GM23338 (cell line): ENCODE data around the gene CHMP4B. TPM values are rescaled to one million over a fixed set of nuclear protein-coding genes. Genes with fewer than 3 reads are reported as not detected.

ENCODE experiments used
- ATAC-seq: fragments of 200-7000 bp; cut with Tn5 transposase; 3 replicates; pipeline ENCODE4 v1.9.1; 2020
- DNase-seq: peaks from one replicate; pipeline ENCODE4 v3.0.0-alpha.2; 2015; ENCODE audit warnings: low spot score
- H2AFZ ChIP-seq: fragments of 200-600 bp; sonication (generic); 2 replicates; pipeline ENCODE4 v1.8.0; 2016; ENCODE audit warnings: antibody characterized with exemption, mild to moderate bottlenecking, moderate library complexity
- H3F3A ChIP-seq: fragments of 200-600 bp; sonication (generic); replicated peaks from 2 replicates; pipeline ENCODE4 v1.8.0; 2017; ENCODE audit warnings: antibody characterized with exemption, mixed run types, low read depth
- H3K27ac ChIP-seq: fragments of 200-600 bp; sonication (generic); 2 replicates; pipeline ENCODE4 v1.6.1; 2016; ENCODE audit warnings: low read depth
- H3K27me3 ChIP-seq: fragments of 200-600 bp; sonication (generic); 2 replicates; pipeline ENCODE4 v1.8.0; 2016; ENCODE audit warnings: mild to moderate bottlenecking, mixed run types, moderate library complexity; ENCODE audit not compliant: insufficient read depth
- H3K36me3 ChIP-seq: fragments of 200-600 bp; sonication (generic); 2 replicates; pipeline ENCODE4 v1.8.0; 2016; ENCODE audit warnings: mild to moderate bottlenecking; ENCODE audit not compliant: insufficient read depth
- H3K4me1 ChIP-seq: fragments of 200-600 bp; sonication (generic); 2 replicates; pipeline ENCODE4 v1.8.0; 2016; ENCODE audit warnings: mild to moderate bottlenecking, moderate library complexity; ENCODE audit not compliant: insufficient read depth
- H3K4me2 ChIP-seq: fragments of 200-600 bp; sonication (generic); 2 replicates; pipeline ENCODE4 v1.7.1; 2017; ENCODE audit warnings: mixed run types
- H3K4me3 ChIP-seq: fragments of 200-600 bp; sonication (generic); 2 replicates; pipeline ENCODE4 v1.6.1; 2016; ENCODE audit warnings: mixed run types
- H3K79me2 ChIP-seq: fragments of 200-600 bp; sonication (generic); replicated peaks from 2 replicates; pipeline ENCODE4 v1.8.0; 2017; ENCODE audit warnings: mild to moderate bottlenecking; ENCODE audit not compliant: insufficient read depth
- H3K9me2 ChIP-seq: fragments of 200-600 bp; sonication (generic); 2 replicates; pipeline ENCODE4 v1.8.0; 2017; ENCODE audit not compliant: insufficient read depth
- H4K20me1 ChIP-seq: fragments of 200-600 bp; sonication (generic); replicated peaks from 2 replicates; pipeline ENCODE4 v1.8.0; 2017; ENCODE audit warnings: mild to moderate bottlenecking; ENCODE audit not compliant: insufficient read depth
- H3K27ac Mint-ChIP-seq: 2 replicates; pipeline ENCODE4 v1.8.0; 2020; ENCODE audit warnings: inconsistent platforms, mild to moderate bottlenecking, moderate library complexity, mixed read lengths
- H3K27me3 Mint-ChIP-seq: 3 replicates; pipeline ENCODE4 v1.8.0; 2022; ENCODE audit warnings: low read depth, mild to moderate bottlenecking, moderate library complexity, mixed read lengths, inconsistent platforms; ENCODE audit not compliant: insufficient read depth, poor library complexity
- H3K36me3 Mint-ChIP-seq: 3 replicates; pipeline ENCODE4 v1.8.0; 2021; ENCODE audit warnings: low read depth, mild to moderate bottlenecking, inconsistent platforms, moderate library complexity, mixed read lengths
- H3K4me1 Mint-ChIP-seq: 3 replicates; pipeline ENCODE4 v1.8.0; 2020; ENCODE audit warnings: mild to moderate bottlenecking, inconsistent platforms, mixed read lengths
- H3K4me3 Mint-ChIP-seq: 3 replicates; pipeline ENCODE4 v1.8.0; 2021; ENCODE audit warnings: moderate library complexity, mild to moderate bottlenecking, inconsistent platforms, mixed read lengths
- H3K9me3 Mint-ChIP-seq: 3 replicates; pipeline ENCODE4 v1.8.0; 2020; ENCODE audit warnings: moderate library complexity, mild to moderate bottlenecking, inconsistent platforms, mixed read lengths
- CREB1 ChIP-seq: fragments of 250-450 bp; sonication (Bioruptor Pico); IDR thresholded peaks from 2 replicates; pipeline ENCODE4 v1.5.0; 2020; ENCODE audit warnings: low read depth, mild to moderate bottlenecking, moderate library complexity
- EZH2phosphoT487 ChIP-seq: fragments of 200-600 bp; sonication (generic); IDR thresholded peaks from one replicate; pipeline ENCODE4 v1.8.1; 2018; ENCODE audit warnings: antibody characterized with exemption; ENCODE audit not compliant: unreplicated experiment
- POLR2AphosphoS5 ChIP-seq: IDR thresholded peaks from 2 replicates; pipeline ENCODE4 v1.6.1; 2016; ENCODE audit warnings: antibody characterized with exemption, low read depth
- ZNF114 ChIP-seq: fragments of 250-450 bp; sonication (Bioruptor Pico); IDR thresholded peaks from 2 replicates; pipeline ENCODE4 v1.5.0; 2020; ENCODE audit warnings: mild to moderate bottlenecking, moderate library complexity
- polyA plus RNA-seq: library from polyadenylated mRNA; unstranded; fragments of >200 nt; fragmentation: Nextera tagmentation; extraction: Ambion mirVana; gene quantifications from 2 replicates; pipeline ENCODE4 v1.2.1, GENCODE V29; 2016
- total RNA-seq: library from RNA; depleted of rRNA; stranded (reverse); fragments of >200 nt; shearing (Covaris generic); gene quantifications from 2 replicates; pipeline ENCODE4 v1.2.3, GENCODE V29; 2014
- TF ChIP-seq, protein P1 (sequence below): IDR thresholded peaks from one replicate; pipeline ENCODE4 v1.6.1; 2018; ENCODE audit warnings: antibody characterized with exemption; ENCODE audit not compliant: unreplicated experiment
- TF ChIP-seq, protein P2 (sequence below): IDR thresholded peaks from 2 replicates; pipeline ENCODE4 v1.6.1; 2016; ENCODE audit warnings: antibody characterized with exemption
- TF ChIP-seq, protein P3 (sequence below): fragments of 250-450 bp; sonication (Bioruptor Pico); IDR thresholded peaks from 2 replicates; pipeline ENCODE4 v1.5.0; 2020; ENCODE audit warnings: mild to moderate bottlenecking, moderate library complexity

CHMP4B gene
- total and polyA plus RNA-seq, 2 experiments from 2014 or later: 14.5 to 49.3 TPM

DNA sequence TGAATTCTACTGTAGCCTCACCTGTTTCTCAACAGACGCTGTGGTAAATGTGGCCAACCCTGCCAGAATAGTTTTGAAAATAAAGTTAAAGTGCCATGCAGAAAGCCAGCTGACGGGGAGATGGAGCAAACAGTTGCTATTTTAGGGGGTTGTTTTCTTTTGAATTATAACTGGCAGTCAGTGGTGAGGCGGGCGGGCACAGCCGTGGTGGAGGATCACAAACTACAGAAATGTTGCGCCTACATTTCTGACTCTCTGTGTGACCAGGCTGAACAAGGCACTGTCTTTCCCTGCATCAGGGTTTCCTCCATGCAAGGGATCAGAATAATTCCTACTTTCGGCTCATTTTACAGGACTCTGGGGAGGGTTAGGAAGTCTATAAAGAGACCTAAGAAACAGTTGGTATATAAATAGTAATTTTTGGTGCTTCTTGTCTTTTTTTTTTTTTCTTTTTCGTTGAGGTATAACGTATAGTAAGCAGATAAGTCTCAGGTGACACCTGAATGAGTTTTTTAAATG, 17.2 kb downstream of the CHMP4B start (continued):
- TF ChIP-seq, protein P1, sequence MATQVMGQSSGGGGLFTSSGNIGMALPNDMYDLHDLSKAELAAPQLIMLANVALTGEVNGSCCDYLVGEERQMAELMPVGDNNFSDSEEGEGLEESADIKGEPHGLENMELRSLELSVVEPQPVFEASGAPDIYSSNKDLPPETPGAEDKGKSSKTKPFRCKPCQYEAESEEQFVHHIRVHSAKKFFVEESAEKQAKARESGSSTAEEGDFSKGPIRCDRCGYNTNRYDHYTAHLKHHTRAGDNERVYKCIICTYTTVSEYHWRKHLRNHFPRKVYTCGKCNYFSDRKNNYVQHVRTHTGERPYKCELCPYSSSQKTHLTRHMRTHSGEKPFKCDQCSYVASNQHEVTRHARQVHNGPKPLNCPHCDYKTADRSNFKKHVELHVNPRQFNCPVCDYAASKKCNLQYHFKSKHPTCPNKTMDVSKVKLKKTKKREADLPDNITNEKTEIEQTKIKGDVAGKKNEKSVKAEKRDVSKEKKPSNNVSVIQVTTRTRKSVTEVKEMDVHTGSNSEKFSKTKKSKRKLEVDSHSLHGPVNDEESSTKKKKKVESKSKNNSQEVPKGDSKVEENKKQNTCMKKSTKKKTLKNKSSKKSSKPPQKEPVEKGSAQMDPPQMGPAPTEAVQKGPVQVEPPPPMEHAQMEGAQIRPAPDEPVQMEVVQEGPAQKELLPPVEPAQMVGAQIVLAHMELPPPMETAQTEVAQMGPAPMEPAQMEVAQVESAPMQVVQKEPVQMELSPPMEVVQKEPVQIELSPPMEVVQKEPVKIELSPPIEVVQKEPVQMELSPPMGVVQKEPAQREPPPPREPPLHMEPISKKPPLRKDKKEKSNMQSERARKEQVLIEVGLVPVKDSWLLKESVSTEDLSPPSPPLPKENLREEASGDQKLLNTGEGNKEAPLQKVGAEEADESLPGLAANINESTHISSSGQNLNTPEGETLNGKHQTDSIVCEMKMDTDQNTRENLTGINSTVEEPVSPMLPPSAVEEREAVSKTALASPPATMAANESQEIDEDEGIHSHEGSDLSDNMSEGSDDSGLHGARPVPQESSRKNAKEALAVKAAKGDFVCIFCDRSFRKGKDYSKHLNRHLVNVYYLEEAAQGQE: no peak
- TF ChIP-seq CREB1 (CRISPR knock-in tag): no peak

DNA sequence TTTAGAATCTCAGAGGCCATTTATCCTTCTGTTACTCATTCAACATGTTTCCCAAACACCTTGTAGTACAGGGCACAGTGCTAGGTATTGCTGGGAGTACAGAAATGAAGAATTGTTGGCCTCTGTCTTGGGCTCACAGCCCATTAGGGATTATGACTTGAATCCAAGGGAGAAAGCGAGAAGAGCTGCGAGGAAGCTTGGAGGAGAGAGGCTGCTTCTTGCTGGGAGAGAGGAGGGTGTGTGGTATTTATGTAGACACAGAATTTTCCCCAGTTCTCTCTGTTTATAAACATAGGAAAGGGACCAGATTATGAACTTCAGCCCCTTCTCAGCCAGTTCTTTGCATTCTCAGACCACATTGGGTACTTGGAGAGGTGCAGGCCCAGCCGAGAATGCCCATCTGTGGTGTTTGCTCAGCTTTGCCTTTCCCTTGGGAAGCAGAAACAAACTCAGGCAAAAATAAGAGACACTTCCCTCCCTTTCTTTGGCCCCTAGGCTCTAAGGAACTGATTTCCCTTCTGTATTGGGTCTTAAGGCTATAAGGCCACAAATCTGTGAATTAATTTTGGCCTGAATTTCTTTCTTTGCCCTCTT, 17.9 kb downstream of the CHMP4B start:
- Mint-ChIP-seq H3K27me3 (peaks cover 5% of the 10 kb centered on the region), H3K4me1 (peaks cover 64% of the 10 kb centered on the region), H3K36me3 (peaks cover 4% of the 10 kb centered on the region; the same call in 1 of the 3 replicates), H3K4me3 (no peak overlapping the region), H3K9me3 (no peaks in the 10 kb centered on the region), H3K27ac (no peak overlapping the region; the same call in 1 of the 2 replicates)
- DNase-seq (no peak), ATAC-seq (no peak)
- no peaks in the 10 kb centered on the region for H3K27me3 ChIP-seq
- no peak overlapping the region for H3K4me2 ChIP-seq
- peaks cover 66% of the 10 kb centered on the region for H4K20me1 ChIP-seq
- H2AFZ ChIP-seq: no peak overlapping the region
- H3K4me1 ChIP-seq: peaks cover 42% of the 10 kb centered on the region
- TF ChIP-seq ZNF114: no peak
- no peak for TF ChIP-seq POLR2AphosphoS5
- TF ChIP-seq EZH2phosphoT487: no peak
- TF ChIP-seq, protein P2, sequence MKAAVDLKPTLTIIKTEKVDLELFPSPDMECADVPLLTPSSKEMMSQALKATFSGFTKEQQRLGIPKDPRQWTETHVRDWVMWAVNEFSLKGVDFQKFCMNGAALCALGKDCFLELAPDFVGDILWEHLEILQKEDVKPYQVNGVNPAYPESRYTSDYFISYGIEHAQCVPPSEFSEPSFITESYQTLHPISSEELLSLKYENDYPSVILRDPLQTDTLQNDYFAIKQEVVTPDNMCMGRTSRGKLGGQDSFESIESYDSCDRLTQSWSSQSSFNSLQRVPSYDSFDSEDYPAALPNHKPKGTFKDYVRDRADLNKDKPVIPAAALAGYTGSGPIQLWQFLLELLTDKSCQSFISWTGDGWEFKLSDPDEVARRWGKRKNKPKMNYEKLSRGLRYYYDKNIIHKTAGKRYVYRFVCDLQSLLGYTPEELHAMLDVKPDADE: no peak
- TF ChIP-seq, protein P3, sequence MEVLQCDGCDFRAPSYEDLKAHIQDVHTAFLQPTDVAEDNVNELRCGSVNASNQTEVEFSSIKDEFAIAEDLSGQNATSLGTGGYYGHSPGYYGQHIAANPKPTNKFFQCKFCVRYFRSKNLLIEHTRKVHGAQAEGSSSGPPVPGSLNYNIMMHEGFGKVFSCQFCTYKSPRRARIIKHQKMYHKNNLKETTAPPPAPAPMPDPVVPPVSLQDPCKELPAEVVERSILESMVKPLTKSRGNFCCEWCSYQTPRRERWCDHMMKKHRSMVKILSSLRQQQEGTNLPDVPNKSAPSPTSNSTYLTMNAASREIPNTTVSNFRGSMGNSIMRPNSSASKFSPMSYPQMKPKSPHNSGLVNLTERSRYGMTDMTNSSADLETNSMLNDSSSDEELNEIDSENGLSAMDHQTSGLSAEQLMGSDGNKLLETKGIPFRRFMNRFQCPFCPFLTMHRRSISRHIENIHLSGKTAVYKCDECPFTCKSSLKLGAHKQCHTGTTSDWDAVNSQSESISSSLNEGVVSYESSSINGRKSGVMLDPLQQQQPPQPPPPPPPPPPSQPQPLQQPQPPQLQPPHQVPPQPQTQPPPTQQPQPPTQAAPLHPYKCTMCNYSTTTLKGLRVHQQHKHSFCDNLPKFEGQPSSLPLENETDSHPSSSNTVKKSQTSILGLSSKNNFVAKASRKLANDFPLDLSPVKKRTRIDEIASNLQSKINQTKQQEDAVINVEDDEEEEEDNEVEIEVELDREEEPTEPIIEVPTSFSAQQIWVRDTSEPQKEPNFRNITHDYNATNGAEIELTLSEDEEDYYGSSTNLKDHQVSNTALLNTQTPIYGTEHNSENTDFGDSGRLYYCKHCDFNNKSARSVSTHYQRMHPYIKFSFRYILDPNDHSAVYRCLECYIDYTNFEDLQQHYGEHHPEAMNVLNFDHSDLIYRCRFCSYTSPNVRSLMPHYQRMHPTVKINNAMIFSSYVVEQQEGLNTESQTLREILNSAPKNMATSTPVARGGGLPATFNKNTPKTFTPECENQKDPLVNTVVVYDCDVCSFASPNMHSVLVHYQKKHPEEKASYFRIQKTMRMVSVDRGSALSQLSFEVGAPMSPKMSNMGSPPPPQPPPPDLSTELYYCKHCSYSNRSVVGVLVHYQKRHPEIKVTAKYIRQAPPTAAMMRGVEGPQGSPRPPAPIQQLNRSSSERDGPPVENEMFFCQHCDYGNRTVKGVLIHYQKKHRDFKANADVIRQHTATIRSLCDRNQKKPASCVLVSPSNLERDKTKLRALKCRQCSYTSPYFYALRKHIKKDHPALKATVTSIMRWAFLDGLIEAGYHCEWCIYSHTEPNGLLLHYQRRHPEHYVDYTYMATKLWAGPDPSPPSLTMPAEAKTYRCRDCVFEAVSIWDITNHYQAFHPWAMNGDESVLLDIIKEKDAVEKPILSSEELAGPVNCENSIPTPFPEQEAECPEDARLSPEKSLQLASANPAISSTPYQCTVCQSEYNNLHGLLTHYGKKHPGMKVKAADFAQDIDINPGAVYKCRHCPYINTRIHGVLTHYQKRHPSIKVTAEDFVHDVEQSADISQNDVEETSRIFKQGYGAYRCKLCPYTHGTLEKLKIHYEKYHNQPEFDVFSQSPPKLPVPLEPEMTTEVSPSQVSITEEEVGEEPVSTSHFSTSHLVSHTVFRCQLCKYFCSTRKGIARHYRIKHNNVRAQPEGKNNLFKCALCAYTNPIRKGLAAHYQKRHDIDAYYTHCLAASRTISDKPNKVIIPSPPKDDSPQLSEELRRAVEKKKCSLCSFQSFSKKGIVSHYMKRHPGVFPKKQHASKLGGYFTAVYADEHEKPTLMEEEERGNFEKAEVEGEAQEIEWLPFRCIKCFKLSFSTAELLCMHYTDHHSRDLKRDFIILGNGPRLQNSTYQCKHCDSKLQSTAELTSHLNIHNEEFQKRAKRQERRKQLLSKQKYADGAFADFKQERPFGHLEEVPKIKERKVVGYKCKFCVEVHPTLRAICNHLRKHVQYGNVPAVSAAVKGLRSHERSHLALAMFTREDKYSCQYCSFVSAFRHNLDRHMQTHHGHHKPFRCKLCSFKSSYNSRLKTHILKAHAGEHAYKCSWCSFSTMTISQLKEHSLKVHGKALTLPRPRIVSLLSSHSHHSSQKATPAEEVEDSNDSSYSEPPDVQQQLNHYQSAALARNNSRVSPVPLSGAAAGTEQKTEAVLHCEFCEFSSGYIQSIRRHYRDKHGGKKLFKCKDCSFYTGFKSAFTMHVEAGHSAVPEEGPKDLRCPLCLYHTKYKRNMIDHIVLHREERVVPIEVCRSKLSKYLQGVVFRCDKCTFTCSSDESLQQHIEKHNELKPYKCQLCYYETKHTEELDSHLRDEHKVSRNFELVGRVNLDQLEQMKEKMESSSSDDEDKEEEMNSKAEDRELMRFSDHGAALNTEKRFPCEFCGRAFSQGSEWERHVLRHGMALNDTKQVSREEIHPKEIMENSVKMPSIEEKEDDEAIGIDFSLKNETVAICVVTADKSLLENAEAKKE (CRISPR knock-in tag): no peak
- 0 out of 2 replicates have a peak, but pooled peaks cover 2% of the 10 kb centered on the region for H3F3A ChIP-seq
- H3K36me3 ChIP-seq: no peaks in the 10 kb centered on the region
- H3K27ac ChIP-seq: peak overlapping the region; percentile 52; the same call in 1 of the 2 replicates
- no peak overlapping the region for H3K4me3 ChIP-seq
- H3K79me2 ChIP-seq: peaks cover 94% of the 10 kb centered on the region
- H3K9me2 ChIP-seq: no peaks in the 10 kb centered on the region
